Omental fat pad (tissue), 4 donors: Measurements from ENCODE around the gene BNIP5. TPM values are rescaled to one million over a fixed set of nuclear protein-coding genes. Genes with fewer than 3 reads are reported as not detected.

Experiments used
- ATAC-seq: fragments of 150-250 bp; one replicate; pipeline ENCODE4 v1.9.1; 2016; ENCODE audit warnings: mild to moderate bottlenecking, moderate library complexity; ENCODE audit not compliant: low FRiP score
- DNase-seq: peaks from one replicate; pipeline ENCODE4 v3.0.0-alpha.2; 2019; ENCODE audit warnings: low spot score
- CTCF ChIP-seq, 3 donors: fragments of 450-650 bp; IDR thresholded peaks; one replicate each; pipeline ENCODE4 v1.5.1; 2016 to 2017; ENCODE audit warnings: antibody characterized with exemption in 3 of 3, mild to moderate bottlenecking in 3 of 3, moderate library complexity in 2 of 3
- total RNA-seq, 4 donors: library from RNA; depleted of rRNA; stranded (reverse); fragments of >200 nt; gene quantifications; one replicate each; pipeline ENCODE4 v1.1.0, GENCODE V29; 2016

The BNIP5 gene
- total RNA-seq, 4 donors from 2014 or later = not detected

- DNase-seq (no peak), ATAC-seq (no peak)
- TF ChIP-seq CTCF (IDR thresholded peaks at IDR 0.05) = no peak
Observed at GRCh38 chr6:36322591-36322990, 14.1 kb downstream of the BNIP5 start.

- ATAC-seq = no peak
- no peak for TF ChIP-seq CTCF (IDR thresholded peaks at IDR 0.05)
- DNase-seq = no peak
Observed at GRCh38 chr6:36320475-36320874, 16.2 kb downstream of the BNIP5 start.

- TF ChIP-seq CTCF (IDR thresholded peaks at IDR 0.05) = no peak
- DNase-seq (no peak), ATAC-seq (no peak)
Observed at GRCh38 chr6:36319821-36320220, 16.9 kb downstream of the BNIP5 start.

GRCh38 chr6:36319436-36319762 is 17.3 kb downstream of the BNIP5 start:
- DNase-seq (no peak), ATAC-seq (no peak)
- no peak for TF ChIP-seq CTCF (IDR thresholded peaks at IDR 0.05)

GRCh38 chr6:36318690-36319435 is 17.8 kb downstream of the BNIP5 start:
- DNase-seq (no peak), ATAC-seq (no peak)
- TF ChIP-seq CTCF (IDR thresholded peaks at IDR 0.05) = no peak

- ATAC-seq (no peak), DNase-seq (no peak)
- TF ChIP-seq CTCF (IDR thresholded peaks at IDR 0.05) = no peak
Observed at GRCh38 chr6:36317623-36318022, 19.1 kb downstream of the BNIP5 start.

- no peak for TF ChIP-seq CTCF (IDR thresholded peaks at IDR 0.05)
- DNase-seq = no peak
- ATAC-seq = no peak
Observed at GRCh38 chr6:36315921-36316320, 20.8 kb downstream of the BNIP5 start.
